CD4-positive, alpha-beta T cell treated with Interleukin-17A for 4 hours (primary cell): ENCODE measurements around the gene STT3B.

Experiments
- DNase-seq: peaks from one replicate; pipeline ENCODE4 v3.0.0-alpha.2; 2020; ENCODE audit warnings: mixed read lengths

Gene STT3B

GRCh38 chr3:31659246-31659645 lies 126.5 kb downstream of the STT3B start:
- DNase-seq = no peak

GRCh38 chr3:31661286-31661685 lies 128.6 kb downstream of the STT3B start:
- no peak for DNase-seq

- no peak for DNase-seq
These were observed 129.4 kb downstream of the STT3B start for GRCh38 chr3:31661993-31662670.

GRCh38 chr3:31664031-31664430 lies 131.3 kb downstream of the STT3B start:
- no peak for DNase-seq

GRCh38 chr3:31667582-31667981 lies 134.9 kb downstream of the STT3B start:
- DNase-seq = no peak

- no peak for DNase-seq
These were observed 135.5 kb downstream of the STT3B start for GRCh38 chr3:31668242-31668641.

GRCh38 chr3:31670136-31670535 lies 137.4 kb downstream of the STT3B start:
- DNase-seq = no peak

GRCh38 chr3:31670722-31671121 lies 138.0 kb downstream of the STT3B start:
- no peak for DNase-seq

- no peak for DNase-seq
These were observed 138.7 kb downstream of the STT3B start for GRCh38 chr3:31671451-31671850.

GRCh38 chr3:31671976-31672375 lies 139.3 kb downstream of the STT3B start:
- no peak for DNase-seq

- no peak for DNase-seq
These were observed 141.2 kb downstream of the STT3B start for GRCh38 chr3:31673950-31674349.

GRCh38 chr3:31676556-31676955 lies 143.8 kb downstream of the STT3B start:
- no peak for DNase-seq

GRCh38 chr3:31680072-31680870 lies 147.5 kb downstream of the STT3B start:
- DNase-seq = no peak
